H9 (cell line): Measurements from ENCODE around the gene DACT3. TPM values are rescaled to one million over a fixed set of nuclear protein-coding genes. Genes with fewer than 3 reads are reported as not detected.

Source experiments
- DNase-seq: peaks from one replicate; pipeline ENCODE4 v3.0.0-alpha.2; 2017
- H2AFZ ChIP-seq: one replicate; pipeline ENCODE4 v1.6.1; 2013; ENCODE audit warnings: mild to moderate bottlenecking, low read length, control low read depth, moderate library complexity
- H2AK5ac ChIP-seq: 2 replicates; pipeline ENCODE4 v1.6.1; 2013; ENCODE audit warnings: low read length, control low read depth, mixed read lengths; ENCODE audit not compliant: insufficient read length
- H2BK120ac ChIP-seq: one replicate; pipeline ENCODE4 v1.6.1; 2013; ENCODE audit warnings: low read depth, mild to moderate bottlenecking, low read length, control low read depth, inconsistent platforms; ENCODE audit not compliant: poor library complexity, severe bottlenecking
- H2BK12ac ChIP-seq: 2 replicates; pipeline ENCODE4 v1.6.1; 2013; ENCODE audit warnings: low read length, control low read depth, mixed read lengths, low read depth; ENCODE audit not compliant: insufficient read length
- H2BK15ac ChIP-seq: 2 replicates; pipeline ENCODE4 v1.6.1; 2013; ENCODE audit warnings: low read depth, low read length, control low read depth
- H2BK20ac ChIP-seq: one replicate; pipeline ENCODE4 v1.6.1; 2013; ENCODE audit warnings: low read depth, mild to moderate bottlenecking, low read length, control low read depth, inconsistent platforms; ENCODE audit not compliant: poor library complexity, severe bottlenecking
- H2BK5ac ChIP-seq: 2 replicates; pipeline ENCODE4 v1.6.1; 2013; ENCODE audit warnings: low read length, control low read depth, mixed read lengths; ENCODE audit not compliant: insufficient read length
- H3K14ac ChIP-seq: 2 replicates; pipeline ENCODE4 v1.6.1; 2013; ENCODE audit warnings: low read length, control low read depth; ENCODE audit not compliant: insufficient read depth
- H3K18ac ChIP-seq: 2 replicates; pipeline ENCODE4 v1.6.1; 2013; ENCODE audit warnings: low read depth, mild to moderate bottlenecking, mixed read lengths, low read length, control low read depth; ENCODE audit not compliant: insufficient read length
- H3K23ac ChIP-seq: 2 replicates; pipeline ENCODE4 v1.6.1; 2013; ENCODE audit warnings: low read length, control low read depth, mixed read lengths, low read depth; ENCODE audit not compliant: insufficient read length
- H3K23me2 ChIP-seq: 2 replicates; pipeline ENCODE4 v1.6.1; 2013; ENCODE audit warnings: low read depth, mild to moderate bottlenecking, mixed read lengths, low read length, control low read depth; ENCODE audit not compliant: insufficient read length, poor library complexity, severe bottlenecking
- H3K27ac ChIP-seq: 2 replicates; pipeline ENCODE4 v1.5.1; 2013; ENCODE audit warnings: low read length, control low read depth, mixed read lengths, low read depth; ENCODE audit not compliant: insufficient read length
- H3K27me3 ChIP-seq: 2 replicates; pipeline ENCODE4 v1.6.1; 2013; ENCODE audit warnings: low read length, control low read depth, inconsistent platforms; ENCODE audit not compliant: insufficient read depth
- H3K4ac ChIP-seq: 2 replicates; pipeline ENCODE4 v1.6.1; 2013; ENCODE audit warnings: low read depth, mild to moderate bottlenecking, control low read depth, inconsistent platforms, low read length, moderate library complexity
- H3K4me1 ChIP-seq: 2 replicates; pipeline ENCODE4 v1.6.1; 2013; ENCODE audit warnings: low read length, control low read depth, inconsistent platforms; ENCODE audit not compliant: insufficient read depth
- H3K4me2 ChIP-seq: 2 replicates; pipeline ENCODE4 v1.6.1; 2013; ENCODE audit warnings: low read length, control low read depth, mixed read lengths; ENCODE audit not compliant: insufficient read length, insufficient read depth
- H3K56ac ChIP-seq: 2 replicates; pipeline ENCODE4 v1.6.1; 2013; ENCODE audit warnings: low read depth, mild to moderate bottlenecking, mixed read lengths, low read length, control low read depth; ENCODE audit not compliant: insufficient read length
- H3K79me1 ChIP-seq: 2 replicates; pipeline ENCODE4 v1.6.1; 2013; ENCODE audit warnings: low read depth, mild to moderate bottlenecking, moderate library complexity, low read length, control low read depth, inconsistent platforms; ENCODE audit not compliant: insufficient read depth, poor library complexity, severe bottlenecking
- H3K79me2 ChIP-seq: 2 replicates; pipeline ENCODE4 v1.6.1; 2013; ENCODE audit warnings: low read length, control low read depth, inconsistent platforms; ENCODE audit not compliant: insufficient read depth
- H3K9ac ChIP-seq: 2 replicates; pipeline ENCODE4 v1.6.1; 2013; ENCODE audit warnings: low read length, control low read depth, mixed read lengths; ENCODE audit not compliant: insufficient read length; ENCODE audit errors: extremely low read depth
- H3K9me3 ChIP-seq: one replicate; pipeline ENCODE4 v1.6.1; 2013; ENCODE audit warnings: low read depth, low read length, inconsistent platforms; ENCODE audit not compliant: control insufficient read depth
- H3T11ph ChIP-seq: one replicate; pipeline ENCODE4 v1.6.1; 2013; ENCODE audit warnings: mild to moderate bottlenecking, low read length, control low read depth, inconsistent platforms
- H4K20me1 ChIP-seq: one replicate; pipeline ENCODE4 v1.6.1; 2013; ENCODE audit not compliant: control insufficient read depth, insufficient read length, insufficient read depth
- H4K5ac ChIP-seq: 2 replicates; pipeline ENCODE4 v1.6.1; 2013; ENCODE audit warnings: low read depth, mild to moderate bottlenecking, mixed read lengths, low read length, control low read depth; ENCODE audit not compliant: insufficient read length
- H4K8ac ChIP-seq: replicated peaks from 2 replicates; pipeline ENCODE4 v1.6.1; 2013; ENCODE audit warnings: low read length, control low read depth, mixed read lengths, low read depth; ENCODE audit not compliant: insufficient read length
- H4K91ac ChIP-seq: 2 replicates; pipeline ENCODE4 v1.6.1; 2013; ENCODE audit warnings: low read depth, mild to moderate bottlenecking, moderate library complexity, mixed read lengths, low read length, control low read depth; ENCODE audit not compliant: insufficient read length
- H3K27ac Mint-ChIP-seq, 3 experiments: 2 replicates in 2 of 3; 3 replicates in 1 of 3; pipeline ENCODE4 v1.8.0; 2020 to 2021; ENCODE audit warnings: mixed read lengths in 3 of 3, mild to moderate bottlenecking in 1 of 3, moderate library complexity in 1 of 3
- H3K27me3 Mint-ChIP-seq: 2 replicates; pipeline ENCODE4 v1.8.0; 2021; ENCODE audit warnings: low read depth, mild to moderate bottlenecking, moderate library complexity, mixed read lengths
- H3K36me3 Mint-ChIP-seq, 3 experiments: 2 replicates in 2 of 3; 3 replicates in 1 of 3; pipeline ENCODE4 v1.8.0; 2020 to 2021; ENCODE audit warnings: low read depth in 3 of 3, mixed read lengths in 3 of 3; ENCODE audit not compliant: insufficient read depth in 1 of 3
- H3K4me1 Mint-ChIP-seq, 2 experiments: 2 replicates each; pipeline ENCODE4 v1.8.0; 2020; ENCODE audit warnings: mixed read lengths in 2 of 2
- H3K4me3 Mint-ChIP-seq, 2 experiments: 2 replicates in 1 of 2; 3 replicates in 1 of 2; pipeline ENCODE4 v1.8.0; 2020 to 2021; ENCODE audit warnings: mild to moderate bottlenecking in 2 of 2, mixed read lengths in 2 of 2, moderate library complexity in 1 of 2
- H3K9me3 Mint-ChIP-seq, 2 experiments: 2 replicates in 1 of 2; 3 replicates in 1 of 2; pipeline ENCODE4 v1.8.0; 2020; ENCODE audit warnings: mild to moderate bottlenecking in 2 of 2, mixed read lengths in 2 of 2, moderate library complexity in 1 of 2
- CTCF ChIP-seq: fragments of 200-600 bp; sonication (generic); conservative IDR thresholded peaks from 3 replicates; pipeline ENCODE4 v1.8.0; 2021; ENCODE audit warnings: antibody characterized with exemption, mild to moderate bottlenecking
- WGBS: extraction: QIAGEN DNeasy Blood & Tissue Kit; methylation state at CpG from one replicate; pipeline ENCODE4 v1.1.7; 2013; ENCODE audit warnings: missing lambda C conversion rate, low lambda C conversion rate, mixed read lengths; ENCODE audit not compliant: insufficient read length; ENCODE audit errors: extremely low coverage; 5-methylcytosine and 5-hydroxymethylcytosine counted together
- total RNA-seq: library from RNA; stranded (reverse); gene quantifications from 2 replicates; pipeline ENCODE4 v1.2.1, GENCODE V29; 2021

DACT3 gene
- total RNA-seq, 1 experiment from 2014 or later, result 0.87 TPM

- Histone ChIP-seq H3K4ac (no peak overlapping the region), H3K4me1 (no peaks in the 10 kb centered on the region), H4K8ac (no peak overlapping the region), H3K79me2 (peaks cover 5% of the 10 kb centered on the region; the same call in 1 of the 2 replicates), H2BK15ac (no peak overlapping the region), H3K9me3 (no peaks in the 10 kb centered on the region), H3K27me3 (no peaks in the 10 kb centered on the region), H4K20me1 (no peaks in the 10 kb centered on the region), H2BK120ac (no peak overlapping the region), H3T11ph (no peak overlapping the region), H3K79me1 (peaks cover 7% of the 10 kb centered on the region), H2BK5ac (no peak overlapping the region), H3K23ac (no peak overlapping the region), H3K56ac (no peak overlapping the region), H3K27ac (no peak overlapping the region), H2AK5ac (no peak overlapping the region), H2BK20ac (no peak overlapping the region), H2AFZ (no peak overlapping the region), H3K23me2 (peaks cover 12% of the 10 kb centered on the region), H3K18ac (no peak overlapping the region), H4K91ac (no peak overlapping the region), H3K4me2 (no peak overlapping the region), H4K5ac (no peak overlapping the region), H2BK12ac (no peak overlapping the region), H3K9ac (no peak overlapping the region), H3K14ac (no peak overlapping the region)
- Mint-ChIP-seq H3K4me1 (peaks cover 19 to 31% of the 10 kb centered on the region in 2 experiments), H3K4me3 (no peak overlapping the region), H3K27me3 (no peaks in the 10 kb centered on the region), H3K36me3 (peaks cover 28 to 52% (median 48%) of the 10 kb centered on the region in 3 experiments; a peak in 6 of 7 replicates), H3K27ac (no peak overlapping the region), H3K9me3 (no peaks in the 10 kb centered on the region)
- no peak for DNase-seq
- no CpG with 5 or more reads among the region's 16 CpGs for WGBS
- TF ChIP-seq CTCF, result no peak
These were observed 55.6 kb downstream of the DACT3 start for GRCh38 chr19:46605356-46605821.
